GM18951 (cell line): ENCODE results near the gene PPP6R1.
A peak's percentile ranks its signal among the peaks of the same experiment; 100 is the strongest.

ENCODE experiments used
- POLR2A ChIP-seq: IDR thresholded peaks from 4 replicates; pipeline ENCODE4 v1.6.1; 2011; ENCODE audit warnings: mild to moderate bottlenecking; ENCODE audit not compliant: insufficient read length, insufficient read depth; ENCODE audit errors: extremely low read depth
- in situ Hi-C: fragments of 300-500 bp; cut with MboI; formaldehyde crosslinking; loops from one replicate; pipeline ENCODE4 v1.12.0; 2022; ENCODE audit warnings: low sequenced_read_pairs, mixed read lengths, inconsistent platforms; ENCODE audit not compliant: unreplicated experiment

Gene PPP6R1

GRCh38 chr19:55299991-55300390 lies 41.2 kb upstream of the PPP6R1 start:
- in situ Hi-C loops = no loop called here

GRCh38 chr19:55297267-55297666 lies 38.5 kb upstream of the PPP6R1 start:
- no peak for TF ChIP-seq POLR2A
- in situ Hi-C loops = no loop called here

More at GRCh38 chr19:55299991-55300390, 41.2 kb upstream of the PPP6R1 start:
- no peak for TF ChIP-seq POLR2A

GRCh38 chr19:55289117-55289796 lies 30.4 kb upstream of the PPP6R1 start:
- no peak for TF ChIP-seq POLR2A
- in situ Hi-C loops = no loop called here

GRCh38 chr19:55287361-55288079 lies 28.7 kb upstream of the PPP6R1 start:
- in situ Hi-C loops = no loop called here
- TF ChIP-seq POLR2A = no peak

- in situ Hi-C loops = no loop called here
- no peak for TF ChIP-seq POLR2A
Measured at GRCh38 chr19:55285229-55285890, 26.5 kb upstream of the PPP6R1 start.

- no peak for TF ChIP-seq POLR2A
- in situ Hi-C loops = no loop called here
Measured at GRCh38 chr19:55284405-55285058, 25.7 kb upstream of the PPP6R1 start.

- TF ChIP-seq POLR2A = no peak
- in situ Hi-C loops = no loop called here
Measured at GRCh38 chr19:55283548-55284377, 24.9 kb upstream of the PPP6R1 start, which contains the start of gene BRSK1. BRSK1 (plus strand) TSS chr19:55283997; CDS start chr19:55284443, 446 bp downstream.

- in situ Hi-C loops = no loop called here
- peak; percentile 66 for TF ChIP-seq POLR2A
Measured at GRCh38 chr19:55279770-55280643, 21.2 kb upstream of the PPP6R1 start, which contains the start of gene HSPBP1. HSPBP1 (minus strand) TSS chr19:55280110; CDS start chr19:55279608, 502 bp downstream.

- TF ChIP-seq POLR2A = no peak
- in situ Hi-C loops = no loop called here
Measured at GRCh38 chr19:55279340-55279739, 20.5 kb upstream of the PPP6R1 start.

GRCh38 chr19:55278391-55279135 lies 19.7 kb upstream of the PPP6R1 start:
- TF ChIP-seq POLR2A = no peak
- in situ Hi-C loops = no loop called here

- in situ Hi-C loops = no loop called here
- TF ChIP-seq POLR2A = no peak
Measured at GRCh38 chr19:55277494-55277893, 18.7 kb upstream of the PPP6R1 start.
